Measurements from ENCODE around the gene POLD1. TPM values are rescaled to one million over a fixed set of nuclear protein-coding genes. Genes with fewer than 3 reads are reported as not detected.
A peak's percentile ranks its signal among the peaks of the same experiment; 100 is the strongest.

The POLD1 gene
- total RNA-seq, 2 experiments from 2014 or later: 117 to 119 TPM

GRCh38 chr19:50406829-50407228 is 22.7 kb downstream of the POLD1 start:
- ChIA-PET POLR2A (no interaction called here), CTCF (interaction anchor here (0.7 kb wide), 1 partner anchor 1238 kb away, joined by 4 read pairs; no protein-coding TSS in a partner anchor)
- H3K9me3 Mint-ChIP-seq: no peaks in the 10 kb centered on the region
- H3K4me3 Mint-ChIP-seq: no peak overlapping the region
- no peak overlapping the region for H3K27ac Mint-ChIP-seq
- peaks cover 45% of the 10 kb centered on the region for H3K36me3 Mint-ChIP-seq (ENCODE audit: low read depth)
- no peaks in the 10 kb centered on the region for H3K27me3 Mint-ChIP-seq
- DNase-seq: no peak
- H3K4me1 Mint-ChIP-seq: no peaks in the 10 kb centered on the region

- ChIA-PET CTCF (no interaction called here), POLR2A (interaction anchor here (1.2 kb wide), 1 partner anchor 41 kb away, joined by 3 read pairs; no protein-coding TSS in a partner anchor)
- peaks cover 36% of the 10 kb centered on the region for H3K36me3 Mint-ChIP-seq (ENCODE audit: low read depth)
- H3K27me3 Mint-ChIP-seq: no peaks in the 10 kb centered on the region
- H3K27ac Mint-ChIP-seq: no peak overlapping the region
- H3K9me3 Mint-ChIP-seq: no peaks in the 10 kb centered on the region
- DNase-seq: no peak
- H3K4me3 Mint-ChIP-seq: no peak overlapping the region
- no peaks in the 10 kb centered on the region for H3K4me1 Mint-ChIP-seq
Measured at GRCh38 chr19:50409347-50409746, 25.2 kb downstream of the POLD1 start.

GRCh38 chr19:50410109-50410508 is 26.0 kb downstream of the POLD1 start:
- Mint-ChIP-seq H3K4me3 (no peak overlapping the region), H3K27me3 (no peaks in the 10 kb centered on the region), H3K4me1 (peaks cover 2% of the 10 kb centered on the region), H3K36me3 (ENCODE audit: low read depth) (peaks cover 39% of the 10 kb centered on the region), H3K27ac (no peak overlapping the region), H3K9me3 (no peaks in the 10 kb centered on the region)
- POLR2A ChIA-PET: interaction anchor here (1.2 to 1.3 kb wide), 2 partner anchors 41 to 53 kb away, joined by 3 to 5 read pairs; no protein-coding TSS in a partner anchor
- CTCF ChIA-PET: no interaction called here
- DNase-seq: no peak

- H3K27me3 Mint-ChIP-seq: no peaks in the 10 kb centered on the region
- no peak for DNase-seq
- no peak overlapping the region for H3K4me3 Mint-ChIP-seq
- peaks cover 2% of the 10 kb centered on the region for H3K4me1 Mint-ChIP-seq
- ChIA-PET CTCF (interaction anchor here (1.3 kb wide), 1 partner anchor 55 kb away, joined by 3 read pairs; no protein-coding TSS in a partner anchor), POLR2A (no interaction called here)
- no peak overlapping the region for H3K27ac Mint-ChIP-seq
- peaks cover 23% of the 10 kb centered on the region for H3K36me3 Mint-ChIP-seq (ENCODE audit: low read depth)
- no peaks in the 10 kb centered on the region for H3K9me3 Mint-ChIP-seq
Measured at GRCh38 chr19:50412419-50412818, 28.3 kb downstream of the POLD1 start.

- Mint-ChIP-seq H3K27me3 (no peaks in the 10 kb centered on the region), H3K4me3 (no peak overlapping the region), H3K36me3 (ENCODE audit: low read depth) (peaks cover 23% of the 10 kb centered on the region), H3K27ac (no peak overlapping the region), H3K9me3 (no peaks in the 10 kb centered on the region), H3K4me1 (peaks cover 2% of the 10 kb centered on the region)
- POLR2A ChIA-PET: no interaction called here
- no peak for DNase-seq
- CTCF ChIA-PET: interaction anchor here (1.0 kb wide), 1 partner anchor 56 kb away, joined by 3 read pairs; no protein-coding TSS in a partner anchor
Measured at GRCh38 chr19:50413096-50413495, 28.9 kb downstream of the POLD1 start.

GRCh38 chr19:50413531-50413930 is 29.4 kb downstream of the POLD1 start:
- CTCF ChIA-PET: interaction anchor here (1.0 kb wide), 1 partner anchor 56 kb away, joined by 3 read pairs; no protein-coding TSS in a partner anchor
- POLR2A ChIA-PET: no interaction called here

GRCh38 chr19:50414864-50415660 is 30.9 kb downstream of the POLD1 start:
- ChIA-PET POLR2A (interaction anchor here (0.8 to 1.2 kb wide), 3 partner anchors 31 to 58 kb away, joined by 3 to 5 read pairs (median 5); partner anchors contain the start of gene POLD1), CTCF (interaction anchor here (0.5 to 1.4 kb wide), 6 partner anchors 10 to 108 kb away, joined by 3 to 6 read pairs (median 4); no protein-coding TSS in a partner anchor)
- Mint-ChIP-seq H3K4me1 (peaks cover 10% of the 10 kb centered on the region), H3K36me3 (ENCODE audit: low read depth) (peaks cover 18% of the 10 kb centered on the region), H3K9me3 (no peaks in the 10 kb centered on the region), H3K27me3 (peaks cover 7% of the 10 kb centered on the region), H3K4me3 (no peak overlapping the region), H3K27ac (no peak overlapping the region)
- peak; percentile 74 for DNase-seq

More at GRCh38 chr19:50413531-50413930, 29.4 kb downstream of the POLD1 start:
- H3K4me3 Mint-ChIP-seq: no peak overlapping the region
- H3K9me3 Mint-ChIP-seq: no peaks in the 10 kb centered on the region
- peaks cover 23% of the 10 kb centered on the region for H3K36me3 Mint-ChIP-seq (ENCODE audit: low read depth)
- no peaks in the 10 kb centered on the region for H3K27me3 Mint-ChIP-seq
- peaks cover 2% of the 10 kb centered on the region for H3K4me1 Mint-ChIP-seq
- H3K27ac Mint-ChIP-seq: no peak overlapping the region
- no peak for DNase-seq

- Mint-ChIP-seq H3K4me1 (peaks cover 13% of the 10 kb centered on the region), H3K27ac (no peak overlapping the region), H3K36me3 (ENCODE audit: low read depth) (peaks cover 13% of the 10 kb centered on the region), H3K9me3 (no peaks in the 10 kb centered on the region), H3K4me3 (no peak overlapping the region), H3K27me3 (peaks cover 10% of the 10 kb centered on the region)
- DNase-seq: no peak
- CTCF ChIA-PET: interaction anchor here (0.5 to 1.4 kb wide), 6 partner anchors 9 to 108 kb away, joined by 3 to 6 read pairs (median 4); no protein-coding TSS in a partner anchor
- POLR2A ChIA-PET: interaction anchor here (0.8 to 1.2 kb wide), 3 partner anchors 31 to 58 kb away, joined by 3 to 5 read pairs (median 5); partner anchors contain the start of gene POLD1
Measured at GRCh38 chr19:50415661-50416033, 31.5 kb downstream of the POLD1 start.

GRCh38 chr19:50416034-50416977 is 32.2 kb downstream of the POLD1 start:
- Mint-ChIP-seq H3K9me3 (no peaks in the 10 kb centered on the region), H3K4me1 (peaks cover 13% of the 10 kb centered on the region), H3K36me3 (ENCODE audit: low read depth) (peaks cover 8% of the 10 kb centered on the region), H3K27ac (no peak overlapping the region), H3K4me3 (no peak overlapping the region), H3K27me3 (peaks cover 14% of the 10 kb centered on the region)
- POLR2A ChIA-PET: interaction anchor here (1.2 kb wide), 1 partner anchor 32 kb away, joined by 5 read pairs; the partner anchor contains the start of gene POLD1
- no peak for DNase-seq
- CTCF ChIA-PET: interaction anchor here (0.8 to 1.4 kb wide), 5 partner anchors 9 to 59 kb away, joined by 3 to 6 read pairs (median 4); no protein-coding TSS in a partner anchor

- DNase-seq: no peak
- H3K4me1 Mint-ChIP-seq: peaks cover 13% of the 10 kb centered on the region
- ChIA-PET CTCF (interaction anchor here (0.8 kb wide), 1 partner anchor 10 kb away, joined by 3 read pairs; no protein-coding TSS in a partner anchor), POLR2A (no interaction called here)
- H3K27ac Mint-ChIP-seq: no peak overlapping the region
- peaks cover 7% of the 10 kb centered on the region for H3K36me3 Mint-ChIP-seq (ENCODE audit: low read depth)
- H3K9me3 Mint-ChIP-seq: no peaks in the 10 kb centered on the region
- no peak overlapping the region for H3K4me3 Mint-ChIP-seq
- peaks cover 14% of the 10 kb centered on the region for H3K27me3 Mint-ChIP-seq
Measured at GRCh38 chr19:50417111-50418081, 33.2 kb downstream of the POLD1 start.

GRCh38 chr19:50418176-50419021 is 34.3 kb downstream of the POLD1 start, which contains the start of gene SPIB:
SPIB (plus strand) TSS chr19:50418938; CDS start chr19:50418963, 25 bp downstream.
- ChIA-PET POLR2A (no interaction called here), CTCF (no interaction called here)
- no peak within 1 kb of the TSS for H3K4me3 Mint-ChIP-seq

More at GRCh38 chr19:50418176-50419021, 34.3 kb downstream of the POLD1 start, which contains the start of gene SPIB:
- no peak for DNase-seq
- peaks cover 13% of the 10 kb centered on the region for H3K4me1 Mint-ChIP-seq
- H3K27ac Mint-ChIP-seq: no peak within 1 kb of the TSS
- H3K9me3 Mint-ChIP-seq: no peaks in the 10 kb centered on the region
- peaks cover 4% of the 10 kb centered on the region for H3K36me3 Mint-ChIP-seq (ENCODE audit: low read depth)
- H3K27me3 Mint-ChIP-seq: peaks cover 14% of the 10 kb centered on the region
